ENCODE data around the gene DOCK2. TPM values are rescaled to one million over a fixed set of nuclear protein-coding genes. Genes with fewer than 3 reads are reported as not detected.

DOCK2 gene
- total RNA-seq, 6 donors from 2014 or later: 46.7 to 150 (median 73.8) TPM

- 89 to 92% methylated on average over 5 of the region's 5 CpGs for WGBS, 2 donors
- no peak overlapping the region for H3K4me3 ChIP-seq
- H3K36me3 ChIP-seq: no peaks in the 10 kb centered on the region
- ATAC-seq (ENCODE audit: low FRiP score in 2 of 2) (no peak), DNase-seq (no peak)
- TF ChIP-seq POLR2AphosphoS5 (IDR thresholded peaks at IDR 0.05) (no peak), CTCF (IDR thresholded peaks at IDR 0.05) (no peak), EP300 (IDR thresholded peaks at IDR 0.05) (no peak), POLR2A (IDR thresholded peaks at IDR 0.05) (no peak)
- H3K27ac ChIP-seq: no peak overlapping the region
- H3K27me3 ChIP-seq: no peaks in the 10 kb centered on the region
- no peaks in the 10 kb centered on the region for H3K4me1 ChIP-seq
- no peaks in the 10 kb centered on the region for H3K9me3 ChIP-seq
Observed at GRCh38 chr5:169810524-169810923, 173.4 kb downstream of the DOCK2 start.

GRCh38 chr5:169811023-169811422, 173.9 kb downstream of the DOCK2 start:
- Histone ChIP-seq H3K27ac (no peak overlapping the region), H3K4me3 (no peak overlapping the region), H3K27me3 (no peaks in the 10 kb centered on the region), H3K4me1 (no peaks in the 10 kb centered on the region), H3K9me3 (no peaks in the 10 kb centered on the region), H3K36me3 (no peaks in the 10 kb centered on the region)
- TF ChIP-seq EP300 (IDR thresholded peaks at IDR 0.05) (no peak), POLR2AphosphoS5 (IDR thresholded peaks at IDR 0.05) (no peak), CTCF (IDR thresholded peaks at IDR 0.05) (no peak), POLR2A (IDR thresholded peaks at IDR 0.05) (no peak)
- no peak for ATAC-seq (ENCODE audit: low FRiP score in 2 of 2)
- 89 to 94% methylated on average over 1 to 5 of the region's 5 CpGs for WGBS, 2 donors
- no peak for DNase-seq

- Histone ChIP-seq H3K27ac (no peak overlapping the region), H3K9me3 (no peaks in the 10 kb centered on the region), H3K36me3 (no peaks in the 10 kb centered on the region), H3K27me3 (no peaks in the 10 kb centered on the region), H3K4me1 (no peaks in the 10 kb centered on the region), H3K4me3 (no peak overlapping the region)
- ATAC-seq (ENCODE audit: low FRiP score in 2 of 2): no peak
- DNase-seq: no peak
- 63 to 84% methylated on average over 5 of the region's 5 CpGs for WGBS, 2 donors
- TF ChIP-seq CTCF (IDR thresholded peaks at IDR 0.05): no peak
- TF ChIP-seq POLR2AphosphoS5 (IDR thresholded peaks at IDR 0.05): no peak
- no peak for TF ChIP-seq EP300 (IDR thresholded peaks at IDR 0.05)
- TF ChIP-seq POLR2A (IDR thresholded peaks at IDR 0.05): no peak
Observed at GRCh38 chr5:169811680-169812079, 174.6 kb downstream of the DOCK2 start.

GRCh38 chr5:169812786-169813185, 175.7 kb downstream of the DOCK2 start:
- DNase-seq: peak in 1 of 2 donors; percentile 17
- no peaks in the 10 kb centered on the region for H3K27me3 ChIP-seq
- WGBS, 2 donors: 75 to 83% methylated on average over 5 to 6 of the region's 6 CpGs
- no peaks in the 10 kb centered on the region for H3K4me1 ChIP-seq
- no peak for ATAC-seq (ENCODE audit: low FRiP score in 2 of 2)
- no peak overlapping the region for H3K27ac ChIP-seq
- H3K9me3 ChIP-seq: no peaks in the 10 kb centered on the region
- no peak overlapping the region for H3K4me3 ChIP-seq
- no peaks in the 10 kb centered on the region for H3K36me3 ChIP-seq
- TF ChIP-seq EP300 (IDR thresholded peaks at IDR 0.05): no peak
- TF ChIP-seq POLR2A (IDR thresholded peaks at IDR 0.05): no peak
- no peak for TF ChIP-seq CTCF (IDR thresholded peaks at IDR 0.05)
- no peak for TF ChIP-seq POLR2AphosphoS5 (IDR thresholded peaks at IDR 0.05)

- ATAC-seq (ENCODE audit: low FRiP score in 2 of 2) (no peak), DNase-seq (no peak)
- no peaks in the 10 kb centered on the region for H3K36me3 ChIP-seq
- no peak overlapping the region for H3K4me3 ChIP-seq
- 91 to 92% methylated on average over 3 of the region's 3 CpGs for WGBS, 2 donors
- H3K4me1 ChIP-seq: no peaks in the 10 kb centered on the region
- H3K27me3 ChIP-seq: no peaks in the 10 kb centered on the region
- TF ChIP-seq POLR2AphosphoS5 (IDR thresholded peaks at IDR 0.05) (no peak), EP300 (IDR thresholded peaks at IDR 0.05) (no peak), CTCF (IDR thresholded peaks at IDR 0.05) (no peak)
- no peak overlapping the region for H3K27ac ChIP-seq
- no peaks in the 10 kb centered on the region for H3K9me3 ChIP-seq
Observed at GRCh38 chr5:169814045-169814444, 177.0 kb downstream of the DOCK2 start.

Measured in upper lobe of left lung (tissue), 6 donors.